ENCODE measurements around the gene CRY2. TPM values are rescaled to one million over a fixed set of nuclear protein-coding genes. Genes with fewer than 3 reads are reported as not detected.
A peak's percentile ranks its signal among the peaks of the same experiment; 100 is the strongest.

Gene CRY2
- 47.5 and 56.8 TPM in 2 replicates for total RNA-seq

GRCh38 chr11:45846974-45847910 is at the start of gene CRY2:
TSS of gene CRY2 (plus strand) at chr11:45847475. CDS start at chr11:45847491, 16 bp downstream.
- peak; percentile 97 for DNase-seq
- Mint-ChIP-seq H3K4me3 (peak within 1 kb of the TSS; percentile 85), H3K27ac (peak within 1 kb of the TSS; percentile 94), H3K9me3 (no peaks in the 10 kb centered on the region), H3K36me3 (ENCODE audit: low read depth) (peaks cover 14% of the 10 kb centered on the region), H3K27me3 (no peaks in the 10 kb centered on the region), H3K4me1 (peaks cover 68% of the 10 kb centered on the region)
- intact Hi-C loops (cut with micrococcal nuclease): loop anchor here (1.0 to 10.0 kb wide), 9 partner anchors 28 to 768 kb away; partner anchors contain the start of genes ATG13, DGKZ, HARBI1 and MAPK8IP1
- ChIA-PET CTCF (interaction anchor here (1.1 to 2.1 kb wide), 3 partner anchors 75 to 159 kb away, joined by 4 to 10 read pairs (median 9); no protein-coding TSS in a partner anchor), POLR2A (interaction anchor here (0.6 to 2.6 kb wide), 21 partner anchors 13 to 999 kb away, joined by 3 to 29 read pairs (median 5); partner anchors contain the start of genes AMBRA1, CKAP5, PEX16 and PHF21A)
- no peak for TF ChIP-seq CTCF (IDR thresholded peaks at IDR 0.05)
- peak; percentile 89 for ATAC-seq (ENCODE audit: low read depth)

GRCh38 chr11:45798793-45799441 is 48.4 kb upstream of the CRY2 start:
- H3K9me3 Mint-ChIP-seq: no peaks in the 10 kb centered on the region
- peaks cover 3% of the 10 kb centered on the region for H3K27me3 Mint-ChIP-seq
- H3K4me3 Mint-ChIP-seq: no peak overlapping the region
- no peaks in the 10 kb centered on the region for H3K36me3 Mint-ChIP-seq (ENCODE audit: low read depth)
- no peak overlapping the region for H3K27ac Mint-ChIP-seq
- no peak for DNase-seq
- peaks cover 2% of the 10 kb centered on the region for H3K4me1 Mint-ChIP-seq
- intact Hi-C loops (cut with micrococcal nuclease): no loop called here
- no peak for ATAC-seq (ENCODE audit: low read depth)
- TF ChIP-seq CTCF (IDR thresholded peaks at IDR 0.05): no peak
- POLR2A ChIA-PET: no interaction called here
- CTCF ChIA-PET: interaction anchor here (1.4 kb wide), 1 partner anchor 27 kb away, joined by 4 read pairs; no protein-coding TSS in a partner anchor

GRCh38 chr11:45799562-45799961 is 47.7 kb upstream of the CRY2 start:
- Mint-ChIP-seq H3K4me1 (peaks cover 2% of the 10 kb centered on the region), H3K36me3 (ENCODE audit: low read depth) (peaks cover 3% of the 10 kb centered on the region), H3K27ac (no peak overlapping the region), H3K9me3 (no peaks in the 10 kb centered on the region), H3K4me3 (no peak overlapping the region), H3K27me3 (no peaks in the 10 kb centered on the region)
- ATAC-seq (ENCODE audit: low read depth): no peak
- TF ChIP-seq CTCF (IDR thresholded peaks at IDR 0.05): no peak
- no peak for DNase-seq
- intact Hi-C loops (cut with micrococcal nuclease): no loop called here
- POLR2A ChIA-PET: interaction anchor here (0.5 kb wide), 1 partner anchor 321 kb away, joined by 3 read pairs; no protein-coding TSS in a partner anchor
- CTCF ChIA-PET: interaction anchor here (1.4 kb wide), 1 partner anchor 28 kb away, joined by 4 read pairs; no protein-coding TSS in a partner anchor

- CTCF ChIA-PET: no interaction called here
- Mint-ChIP-seq H3K27ac (no peak overlapping the region), H3K9me3 (no peaks in the 10 kb centered on the region), H3K36me3 (ENCODE audit: low read depth) (peaks cover 7% of the 10 kb centered on the region), H3K27me3 (no peaks in the 10 kb centered on the region), H3K4me1 (peaks cover 3% of the 10 kb centered on the region), H3K4me3 (no peak overlapping the region)
- TF ChIP-seq CTCF (IDR thresholded peaks at IDR 0.05): no peak
- no peak for DNase-seq
- no peak for ATAC-seq (ENCODE audit: low read depth)
- intact Hi-C loops (cut with micrococcal nuclease): loop anchor here (10.0 kb wide), 5 partner anchors 655 to 1235 kb away; partner anchors contain the start of genes ATG13, CD82, HARBI1 and PRDM11
- POLR2A ChIA-PET: no interaction called here
Measured at GRCh38 chr11:45800261-45800660, 47.0 kb upstream of the CRY2 start.
